GM23248 (cell line): Measurements from ENCODE around the gene CCM2.

Experiments
- EZH2 ChIP-seq: fragments of 200-600 bp; sonication (generic); IDR thresholded peaks from 2 replicates; pipeline ENCODE4 v1.6.1; 2018; ENCODE audit warnings: antibody characterized with exemption, mild to moderate bottlenecking; ENCODE audit not compliant: insufficient read depth, poor library complexity, severe bottlenecking
- EZH2phosphoT487 ChIP-seq: fragments of 200-600 bp; sonication (generic); IDR thresholded peaks from 2 replicates; pipeline ENCODE4 v1.6.1; 2018; ENCODE audit warnings: antibody characterized with exemption, moderate library complexity, mild to moderate bottlenecking, low read depth; ENCODE audit not compliant: insufficient read depth

DNA sequence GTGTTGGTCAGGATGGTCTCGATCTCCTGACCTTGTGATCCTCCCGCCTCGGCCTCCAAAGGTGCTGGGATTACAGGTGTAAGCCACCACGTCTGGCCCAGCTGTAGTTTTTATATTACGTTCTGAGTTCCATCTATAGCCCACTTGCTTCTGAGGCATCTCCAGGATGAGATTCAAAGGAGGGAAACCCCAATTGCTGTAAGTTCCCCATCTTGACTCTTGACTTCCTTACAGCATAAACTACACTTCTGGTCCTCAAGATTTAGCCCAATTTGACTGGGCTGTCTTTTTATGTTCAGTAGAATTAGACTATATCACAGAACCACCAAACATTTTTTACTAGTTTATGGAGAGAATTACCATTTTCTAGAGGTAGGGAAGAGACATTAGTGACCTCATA is 44.3 kb downstream of the CCM2 start:
- TF ChIP-seq EZH2 (no peak), EZH2phosphoT487 (no peak)
